HL-60 (cell line): ENCODE results near the gene MTFP1.

Experiments used
- DNase-seq, 2 experiments: peaks; one replicate each; pipeline ENCODE4 v3.0.0-alpha.2; 2010 to 2020; ENCODE audit warnings: low read depth in 1 of 2, low spot score in 1 of 2
- H3K27ac ChIP-seq: fragments of 250-450 bp; sonication (Bioruptor Pico); replicated peaks from 2 replicates; pipeline ENCODE4 v1.5.1; 2020; ENCODE audit warnings: mild to moderate bottlenecking, moderate library complexity
- H3K27me3 ChIP-seq: fragments of 250-450 bp; sonication (Bioruptor Pico); 2 replicates; pipeline ENCODE4 v1.5.1; 2021; ENCODE audit warnings: mild to moderate bottlenecking, moderate library complexity; ENCODE audit not compliant: insufficient read depth, poor library complexity, severe bottlenecking
- H3K4me3 ChIP-seq: replicated peaks from 2 replicates; pipeline ENCODE4 v1.5.1; 2011; ENCODE audit warnings: mild to moderate bottlenecking, control low read depth, low read length; ENCODE audit not compliant: insufficient read depth
- GABPA ChIP-seq: IDR thresholded peaks from 2 replicates; pipeline ENCODE4 v1.6.1; 2012; ENCODE audit warnings: low read depth
- POLR2AphosphoS5 ChIP-seq: IDR thresholded peaks from 2 replicates; pipeline ENCODE4 v1.6.1; 2012; ENCODE audit warnings: low read depth
- SPI1 ChIP-seq: IDR thresholded peaks from 2 replicates; pipeline ENCODE4 v1.6.1; 2012; ENCODE audit warnings: low read depth, mild to moderate bottlenecking, borderline replicate concordance
- TF ChIP-seq, protein P1 (sequence below): IDR thresholded peaks from 2 replicates; pipeline ENCODE4 v1.6.1; 2012; ENCODE audit warnings: low read depth; ENCODE audit not compliant: insufficient replicate concordance
- TF ChIP-seq, protein P2 (sequence below): IDR thresholded peaks from one replicate; pipeline ENCODE4 v1.5.1; 2011; ENCODE audit warnings: low read length, control low read depth, inconsistent platforms; ENCODE audit not compliant: insufficient read depth

Gene MTFP1

DNA sequence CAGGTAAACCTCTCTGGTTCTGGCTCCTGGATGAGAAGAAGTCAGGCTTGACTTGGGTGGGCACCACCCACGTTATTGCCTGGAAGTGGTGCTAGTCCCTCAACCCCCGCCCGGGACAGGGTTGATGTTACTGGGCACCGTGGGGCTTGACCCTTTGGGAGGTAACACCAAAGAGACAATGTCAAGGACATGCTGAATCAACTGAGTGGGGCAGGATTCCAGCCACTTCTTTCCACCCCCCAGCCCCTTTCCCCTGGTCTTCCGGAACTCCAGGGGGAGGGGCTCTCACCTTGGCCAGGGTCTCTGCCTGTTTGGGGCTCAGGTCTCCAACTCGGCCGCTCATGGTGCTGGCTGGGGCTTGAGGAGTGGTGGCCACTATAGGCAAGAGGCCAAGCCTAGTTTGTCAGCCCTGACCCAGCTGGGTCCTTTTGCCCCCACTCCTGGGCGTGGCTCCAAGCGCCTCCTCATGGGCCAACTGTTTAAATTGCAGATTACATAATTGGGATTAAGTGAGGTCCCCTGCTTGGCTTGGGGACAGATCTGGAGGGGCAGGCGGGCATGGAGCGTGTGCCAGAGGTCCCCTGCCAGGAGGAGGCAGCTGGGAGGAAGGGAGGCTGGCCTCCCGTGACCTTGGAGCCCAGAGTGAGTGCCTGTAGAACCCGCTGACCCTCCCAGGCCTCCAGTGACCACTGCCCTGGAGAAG is 46.2 kb downstream of the MTFP1 start, which contains the start of gene SEC14L3:
Gene SEC14L3 (minus strand): TSS at position 402 of the 703 bp plus-strand sequence. CDS start 59 bp downstream, at position 343.
- no peak for DNase-seq
- TF ChIP-seq, protein P1, sequence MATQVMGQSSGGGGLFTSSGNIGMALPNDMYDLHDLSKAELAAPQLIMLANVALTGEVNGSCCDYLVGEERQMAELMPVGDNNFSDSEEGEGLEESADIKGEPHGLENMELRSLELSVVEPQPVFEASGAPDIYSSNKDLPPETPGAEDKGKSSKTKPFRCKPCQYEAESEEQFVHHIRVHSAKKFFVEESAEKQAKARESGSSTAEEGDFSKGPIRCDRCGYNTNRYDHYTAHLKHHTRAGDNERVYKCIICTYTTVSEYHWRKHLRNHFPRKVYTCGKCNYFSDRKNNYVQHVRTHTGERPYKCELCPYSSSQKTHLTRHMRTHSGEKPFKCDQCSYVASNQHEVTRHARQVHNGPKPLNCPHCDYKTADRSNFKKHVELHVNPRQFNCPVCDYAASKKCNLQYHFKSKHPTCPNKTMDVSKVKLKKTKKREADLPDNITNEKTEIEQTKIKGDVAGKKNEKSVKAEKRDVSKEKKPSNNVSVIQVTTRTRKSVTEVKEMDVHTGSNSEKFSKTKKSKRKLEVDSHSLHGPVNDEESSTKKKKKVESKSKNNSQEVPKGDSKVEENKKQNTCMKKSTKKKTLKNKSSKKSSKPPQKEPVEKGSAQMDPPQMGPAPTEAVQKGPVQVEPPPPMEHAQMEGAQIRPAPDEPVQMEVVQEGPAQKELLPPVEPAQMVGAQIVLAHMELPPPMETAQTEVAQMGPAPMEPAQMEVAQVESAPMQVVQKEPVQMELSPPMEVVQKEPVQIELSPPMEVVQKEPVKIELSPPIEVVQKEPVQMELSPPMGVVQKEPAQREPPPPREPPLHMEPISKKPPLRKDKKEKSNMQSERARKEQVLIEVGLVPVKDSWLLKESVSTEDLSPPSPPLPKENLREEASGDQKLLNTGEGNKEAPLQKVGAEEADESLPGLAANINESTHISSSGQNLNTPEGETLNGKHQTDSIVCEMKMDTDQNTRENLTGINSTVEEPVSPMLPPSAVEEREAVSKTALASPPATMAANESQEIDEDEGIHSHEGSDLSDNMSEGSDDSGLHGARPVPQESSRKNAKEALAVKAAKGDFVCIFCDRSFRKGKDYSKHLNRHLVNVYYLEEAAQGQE = no peak
- no peak for TF ChIP-seq POLR2AphosphoS5
- no peak for TF ChIP-seq SPI1
- TF ChIP-seq, protein P2, sequence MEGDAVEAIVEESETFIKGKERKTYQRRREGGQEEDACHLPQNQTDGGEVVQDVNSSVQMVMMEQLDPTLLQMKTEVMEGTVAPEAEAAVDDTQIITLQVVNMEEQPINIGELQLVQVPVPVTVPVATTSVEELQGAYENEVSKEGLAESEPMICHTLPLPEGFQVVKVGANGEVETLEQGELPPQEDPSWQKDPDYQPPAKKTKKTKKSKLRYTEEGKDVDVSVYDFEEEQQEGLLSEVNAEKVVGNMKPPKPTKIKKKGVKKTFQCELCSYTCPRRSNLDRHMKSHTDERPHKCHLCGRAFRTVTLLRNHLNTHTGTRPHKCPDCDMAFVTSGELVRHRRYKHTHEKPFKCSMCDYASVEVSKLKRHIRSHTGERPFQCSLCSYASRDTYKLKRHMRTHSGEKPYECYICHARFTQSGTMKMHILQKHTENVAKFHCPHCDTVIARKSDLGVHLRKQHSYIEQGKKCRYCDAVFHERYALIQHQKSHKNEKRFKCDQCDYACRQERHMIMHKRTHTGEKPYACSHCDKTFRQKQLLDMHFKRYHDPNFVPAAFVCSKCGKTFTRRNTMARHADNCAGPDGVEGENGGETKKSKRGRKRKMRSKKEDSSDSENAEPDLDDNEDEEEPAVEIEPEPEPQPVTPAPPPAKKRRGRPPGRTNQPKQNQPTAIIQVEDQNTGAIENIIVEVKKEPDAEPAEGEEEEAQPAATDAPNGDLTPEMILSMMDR = no peak
- no peak for TF ChIP-seq GABPA
- H3K27ac ChIP-seq = no peak within 1 kb of the TSS

DNA sequence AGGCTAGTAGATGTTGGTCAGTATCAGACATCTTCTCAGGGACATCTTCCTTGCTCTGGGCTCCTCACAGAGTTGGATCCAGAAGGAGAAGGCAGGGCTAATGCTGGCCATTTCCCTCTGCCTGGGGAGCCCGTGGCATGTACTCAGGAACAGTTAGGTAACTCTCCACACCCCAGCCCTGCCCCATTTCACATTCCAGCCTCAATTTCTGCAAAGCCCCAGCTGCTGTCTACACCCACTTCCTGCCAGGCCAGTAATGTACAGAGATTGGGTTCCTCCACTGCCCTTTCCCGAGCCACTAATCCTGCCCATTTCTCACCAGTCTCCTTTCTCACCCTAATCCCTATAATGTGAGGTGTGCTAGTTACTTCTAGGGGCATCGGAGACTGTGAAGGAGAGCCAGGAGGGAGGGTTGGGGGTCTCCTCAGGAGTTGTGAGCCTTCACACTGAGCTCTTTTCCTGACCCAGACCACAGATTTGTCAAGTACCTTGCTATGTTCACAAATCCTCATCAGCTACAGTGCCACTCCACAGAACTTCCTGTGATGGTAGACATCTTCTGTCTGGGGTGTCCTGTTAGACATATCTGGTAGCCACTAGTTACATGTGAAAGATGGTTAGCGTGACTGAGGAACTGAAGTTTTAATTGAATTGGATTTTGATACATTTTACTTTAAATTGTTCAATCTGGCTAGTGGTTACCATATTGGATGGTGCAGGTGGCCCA is 47.6 kb downstream of the MTFP1 start:
- Histone ChIP-seq H3K27me3 (peaks cover 11% of the 10 kb centered on the region), H3K4me3 (no peak overlapping the region), H3K27ac (no peak overlapping the region)
- no peak for DNase-seq
- TF ChIP-seq POLR2AphosphoS5 (no peak), SPI1 (no peak), GABPA (no peak)
- TF ChIP-seq, protein P2 = no peak
- TF ChIP-seq, protein P1 = no peak

More for the DNA sequence above, 46.2 kb downstream of the MTFP1 start, which contains the start of gene SEC14L3:
- H3K4me3 ChIP-seq = no peak within 1 kb of the TSS
- H3K27me3 ChIP-seq = peaks cover 8% of the 10 kb centered on the region

DNA sequence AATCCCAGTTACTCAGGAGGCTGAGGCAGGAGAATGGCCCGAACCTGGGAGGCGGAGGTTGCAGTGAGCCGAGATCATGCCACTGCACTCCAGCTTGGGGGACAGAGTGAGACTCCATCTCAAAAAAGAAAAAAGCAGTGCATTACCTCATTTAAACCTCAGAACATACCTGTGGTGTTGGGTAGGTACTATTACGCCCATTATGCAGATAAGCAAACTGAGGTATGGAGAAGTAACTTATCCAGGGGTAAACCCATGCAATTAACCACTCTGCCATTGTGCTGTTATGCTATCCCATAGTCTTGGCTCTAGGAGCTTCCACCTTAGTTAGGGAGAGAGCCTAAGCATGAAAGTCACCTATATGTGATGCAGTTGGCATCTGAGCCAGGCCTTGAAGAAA is 48.6 kb downstream of the MTFP1 start:
- no peak overlapping the region for H3K4me3 ChIP-seq
- DNase-seq = no peak
- TF ChIP-seq, protein P1 = no peak
- TF ChIP-seq, protein P2 = no peak
- TF ChIP-seq POLR2AphosphoS5 (no peak), GABPA (no peak), SPI1 (no peak)
- H3K27ac ChIP-seq = no peak overlapping the region
- peaks cover 13% of the 10 kb centered on the region for H3K27me3 ChIP-seq
